K562 (cell line): ENCODE measurements around the gene SCRN1. TPM values are rescaled to one million over a fixed set of nuclear protein-coding genes. Genes with fewer than 3 reads are reported as not detected.

Experiments used
- AFF4 ChIP-seq: sonication (generic); formaldehyde crosslinking; IDR thresholded peaks from 2 replicates; pipeline ENCODE4 v1.8.0; 2023; ENCODE audit warnings: mild to moderate bottlenecking, missing genetic modification reagents
- CBX5 ChIP-seq: IDR thresholded peaks from 2 replicates; pipeline ENCODE4 v1.6.1; 2014; ENCODE audit warnings: low read depth, borderline replicate concordance
- ETV1 ChIP-seq: fragments of 450-650 bp; conservative IDR thresholded peaks from 2 replicates; pipeline ENCODE4 v1.6.1; 2016; ENCODE audit warnings: missing genetic modification characterization, control low read depth, low read depth, missing compliant biosample characterization
- FOXK1 ChIP-seq: sonication (generic); formaldehyde crosslinking; IDR thresholded peaks from 2 replicates; pipeline ENCODE4 v1.8.0; 2022; ENCODE audit warnings: missing genetic modification reagents, mild to moderate bottlenecking, borderline replicate concordance
- HDGF ChIP-seq: fragments of 450-650 bp; IDR thresholded peaks from 2 replicates; pipeline ENCODE4 v1.6.1; 2016
- KDM5B ChIP-seq: fragments of 200-600 bp; sonication (generic); IDR thresholded peaks from 2 replicates; pipeline ENCODE4 v1.6.1; 2012; ENCODE audit warnings: low read depth, mild to moderate bottlenecking, moderate library complexity, low read length, control low read depth, inconsistent platforms; ENCODE audit not compliant: insufficient replicate concordance
- LARP7 ChIP-seq: fragments of 450-650 bp; IDR thresholded peaks from 2 replicates; pipeline ENCODE4 v1.6.1; 2016
- PRPF4 ChIP-seq: fragments of 200-400 bp; formaldehyde crosslinking; IDR thresholded peaks from one replicate; pipeline ENCODE4 v1.6.1; 2017; ENCODE audit warnings: low read length, low read depth, mild to moderate bottlenecking; ENCODE audit not compliant: insufficient read depth, poor library complexity, severe bottlenecking
- RCOR1 ChIP-seq, 2 experiments: IDR thresholded peaks; 2 replicates each; pipeline ENCODE4 v1.6.1; 2012; ENCODE audit warnings: low read depth in 2 of 2, low read length in 2 of 2, borderline replicate concordance in 1 of 2, improper control_type of control experiment in 1 of 2
- SIX5 ChIP-seq, 2 experiments: IDR thresholded peaks; 2 replicates each; pipeline ENCODE4 v1.6.1; 2011; ENCODE audit warnings: low read length in 2 of 2, borderline replicate concordance in 1 of 2, low read depth in 1 of 2, mild to moderate bottlenecking in 1 of 2, moderate library complexity in 1 of 2; ENCODE audit not compliant: insufficient read depth in 1 of 2
- ZBTB7A ChIP-seq: IDR thresholded peaks from 2 replicates; pipeline ENCODE4 v1.6.1; 2011; ENCODE audit warnings: low read depth, mild to moderate bottlenecking, low read length, moderate library complexity, borderline replicate concordance; ENCODE audit not compliant: control insufficient read depth
- ZC3H11A ChIP-seq: IDR thresholded peaks from 2 replicates; pipeline ENCODE4 v1.6.1; 2012; ENCODE audit warnings: low read depth, low read length, improper control_type of control experiment
- ZC3H8 ChIP-seq: fragments of 450-650 bp; IDR thresholded peaks from 2 replicates; pipeline ENCODE4 v1.6.1; 2017
- ZNF12 ChIP-seq: sonication (generic); formaldehyde crosslinking; IDR thresholded peaks from 2 replicates; pipeline ENCODE4 v1.4.0; 2020; ENCODE audit warnings: mild to moderate bottlenecking, missing genetic modification reagents
- ZNF280A ChIP-seq: fragments of 450-650 bp; IDR thresholded peaks from 2 replicates; pipeline ENCODE4 v1.6.1; 2018; ENCODE audit warnings: mild to moderate bottlenecking, low read depth; ENCODE audit not compliant: partially characterized antibody
- ZNF507 ChIP-seq: conservative IDR thresholded peaks from 2 replicates; pipeline ENCODE4 v1.6.1; 2017; ENCODE audit warnings: missing genetic modification characterization, missing compliant biosample characterization
- ZNF586 ChIP-seq: fragments of 450-650 bp; formaldehyde crosslinking; conservative IDR thresholded peaks from 2 replicates; pipeline ENCODE4 v1.4.0; 2020; ENCODE audit warnings: mild to moderate bottlenecking, moderate library complexity
- polyA plus RNA-seq, 8 experiments: library from polyadenylated mRNA; depleted of rRNA in 4 of 8; stranded (reverse) in 5 of 8; unstranded in 3 of 8; fragments of >200 nt; fragmentation: Nextera tagmentation in 2 of 8; fragmentation: Illumina TruSeq in 1 of 8; extraction: Ambion mirVana in 2 of 8; extraction: Trizol in 1 of 8; gene quantifications; 2 replicates each; pipeline versions ENCODE4 v1.2.1 to v1.2.3, GENCODE V29; 2011 to 2014; ENCODE audit warnings: inconsistent platforms in 1 of 8, missing spikeins in 1 of 8
- total RNA-seq, 7 experiments: library from RNA; depleted of rRNA in 6 of 7; stranded (reverse); fragments of >200 nt in 6 of 7; fragmentation: Illumina TruSeq in 2 of 7; extraction: Trizol in 2 of 7; gene quantifications; 2 replicates each; pipeline versions ENCODE4 v1.2.1 to v1.2.3, GENCODE V29; 2011 to 2021; ENCODE audit warnings: low replicate concordance in 1 of 7
- TF ChIP-seq, protein P1 (sequence below): conservative IDR thresholded peaks from 2 replicates; pipeline ENCODE4 v1.6.1; 2011; ENCODE audit warnings: low read depth, mild to moderate bottlenecking, low read length; ENCODE audit not compliant: control insufficient read depth
- TF ChIP-seq, protein P2 (sequence below): fragments of 450-650 bp; IDR thresholded peaks from 2 replicates; pipeline ENCODE4 v1.6.1; 2017; ENCODE audit warnings: mild to moderate bottlenecking, moderate library complexity

SCRN1 gene
- total and polyA plus RNA-seq, 9 of the 15 experiments (the other 6 are each of a cell fraction or from before 2014, with no cell fraction given): 0.13 to 1.4 (median 0.20) TPM

DNA sequence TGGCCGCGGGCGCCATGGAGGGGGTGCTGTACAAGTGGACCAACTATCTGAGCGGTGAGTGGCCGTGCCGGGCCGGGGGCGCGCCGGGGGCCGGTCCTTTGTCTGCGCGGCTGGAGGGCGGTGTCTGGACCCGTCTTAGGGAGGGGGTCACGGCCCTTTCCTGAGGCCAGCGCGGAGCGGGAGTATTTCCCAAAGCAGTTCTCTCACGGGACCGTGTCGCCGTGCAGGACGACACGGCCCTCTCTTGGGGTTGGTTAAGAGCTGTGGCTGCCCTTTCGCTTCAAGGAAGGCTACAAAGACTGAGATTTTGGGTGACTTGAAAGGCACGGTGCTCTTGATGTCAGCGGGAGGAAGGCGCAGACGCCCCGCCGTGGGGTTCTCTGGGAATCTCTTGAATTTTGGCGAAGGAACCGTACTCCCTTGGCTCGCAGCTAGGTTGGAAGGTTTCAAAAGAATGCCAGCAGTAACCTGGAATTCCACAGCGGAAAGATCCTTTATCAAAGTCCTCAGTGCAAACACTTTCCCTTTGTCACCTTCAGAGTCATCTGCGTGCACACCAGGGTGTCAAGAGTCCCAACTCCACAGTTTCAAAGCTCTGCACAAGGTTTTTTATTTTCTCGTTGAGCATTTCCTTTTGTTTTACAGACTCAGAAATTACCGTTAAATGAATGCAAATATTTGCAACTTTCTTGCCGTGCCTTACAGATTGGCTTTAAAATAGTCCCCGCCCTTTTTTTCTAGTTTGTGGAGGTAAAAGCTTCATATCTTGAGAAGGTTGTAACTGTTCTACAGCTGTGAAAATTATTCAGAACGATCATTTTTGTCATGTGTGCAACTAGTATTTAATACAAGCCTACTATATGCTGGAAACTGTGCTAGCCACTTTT, 39.4 kb upstream of the SCRN1 start (continued):
- TF ChIP-seq, protein P1, sequence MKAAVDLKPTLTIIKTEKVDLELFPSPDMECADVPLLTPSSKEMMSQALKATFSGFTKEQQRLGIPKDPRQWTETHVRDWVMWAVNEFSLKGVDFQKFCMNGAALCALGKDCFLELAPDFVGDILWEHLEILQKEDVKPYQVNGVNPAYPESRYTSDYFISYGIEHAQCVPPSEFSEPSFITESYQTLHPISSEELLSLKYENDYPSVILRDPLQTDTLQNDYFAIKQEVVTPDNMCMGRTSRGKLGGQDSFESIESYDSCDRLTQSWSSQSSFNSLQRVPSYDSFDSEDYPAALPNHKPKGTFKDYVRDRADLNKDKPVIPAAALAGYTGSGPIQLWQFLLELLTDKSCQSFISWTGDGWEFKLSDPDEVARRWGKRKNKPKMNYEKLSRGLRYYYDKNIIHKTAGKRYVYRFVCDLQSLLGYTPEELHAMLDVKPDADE: no peak
- no peak for TF ChIP-seq LARP7
- no peak for TF ChIP-seq PRPF4
- TF ChIP-seq, protein P2, sequence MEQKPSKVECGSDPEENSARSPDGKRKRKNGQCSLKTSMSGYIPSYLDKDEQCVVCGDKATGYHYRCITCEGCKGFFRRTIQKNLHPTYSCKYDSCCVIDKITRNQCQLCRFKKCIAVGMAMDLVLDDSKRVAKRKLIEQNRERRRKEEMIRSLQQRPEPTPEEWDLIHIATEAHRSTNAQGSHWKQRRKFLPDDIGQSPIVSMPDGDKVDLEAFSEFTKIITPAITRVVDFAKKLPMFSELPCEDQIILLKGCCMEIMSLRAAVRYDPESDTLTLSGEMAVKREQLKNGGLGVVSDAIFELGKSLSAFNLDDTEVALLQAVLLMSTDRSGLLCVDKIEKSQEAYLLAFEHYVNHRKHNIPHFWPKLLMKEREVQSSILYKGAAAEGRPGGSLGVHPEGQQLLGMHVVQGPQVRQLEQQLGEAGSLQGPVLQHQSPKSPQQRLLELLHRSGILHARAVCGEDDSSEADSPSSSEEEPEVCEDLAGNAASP: no peak
- no peak for TF ChIP-seq ZNF507 (tag)
- TF ChIP-seq ZNF586 (CRISPR knock-in tag): no peak
- no peak for TF ChIP-seq ZC3H11A
- TF ChIP-seq KDM5B: no peak
- no peak for TF ChIP-seq SIX5 (IDR thresholded peaks at IDR 0.05; ENCODE audit: borderline replicate concordance in 1 of 2, insufficient read depth in 1 of 2, low read depth in 1 of 2, low read length in 2 of 2)
- TF ChIP-seq HDGF: no peak
- TF ChIP-seq CBX5: no peak
- no peak for TF ChIP-seq ZC3H8
- peak; percentile 16; the same call in 1 of the 2 replicates for TF ChIP-seq ZBTB7A
- TF ChIP-seq AFF4 (CRISPR knock-in tag): no peak
- no peak for TF ChIP-seq ZNF280A
- no peak for TF ChIP-seq FOXK1 (CRISPR knock-in tag)
- TF ChIP-seq RCOR1 (IDR thresholded peaks at IDR 0.05; ENCODE audit: borderline replicate concordance in 1 of 2, low read depth in 2 of 2, low read length in 2 of 2): peak in 1 of 2 experiments; percentile 35; a peak in 1 of 4 replicates
- TF ChIP-seq ETV1 (tag): no peak
- no peak for TF ChIP-seq ZNF12
